HG02840 (cell line): Measurements from ENCODE around the gene GFM1.
"Not testable (repeated sequence)": the region's sequence is repeated elsewhere in the genome, so short reads cannot be mapped to it uniquely, and the experiment has no call there.

ENCODE experiments used
- ATAC-seq: cut with Tn5 transposase; IDR thresholded peaks from one replicate; pipeline ENCODE4 v1.9.1; 2021; ENCODE audit warnings: mild to moderate bottlenecking, moderate library complexity, moderate number of reproducible peaks; ENCODE audit not compliant: unreplicated experiment, low FRiP score

GFM1 gene

GRCh38 chr3:158672215-158673176 is 28.2 kb downstream of the GFM1 start, which contains the start of gene LXN:
LXN (minus strand) TSS chr3:158672648; CDS start chr3:158672478, 170 bp downstream.
- peak; percentile 99 for ATAC-seq

- no peak for ATAC-seq
Observed at GRCh38 chr3:158678687-158679086, 34.4 kb downstream of the GFM1 start.

- ATAC-seq = no peak
Observed at GRCh38 chr3:158679547-158680000, 35.2 kb downstream of the GFM1 start.

- no peak for ATAC-seq
Observed at GRCh38 chr3:158680861-158681260, 36.5 kb downstream of the GFM1 start.

GRCh38 chr3:158683230-158683962 is 39.1 kb downstream of the GFM1 start:
- no peak for ATAC-seq

- no peak for ATAC-seq
Observed at GRCh38 chr3:158685159-158685558, 40.8 kb downstream of the GFM1 start.

- not testable (repeated sequence) for ATAC-seq
Observed at GRCh38 chr3:158693866-158694456, 49.6 kb downstream of the GFM1 start.

- no peak for ATAC-seq
Observed at GRCh38 chr3:158696618-158697017, 52.3 kb downstream of the GFM1 start.

- ATAC-seq = no peak
Observed at GRCh38 chr3:158700559-158700958, 56.2 kb downstream of the GFM1 start.

- ATAC-seq = no peak
Observed at GRCh38 chr3:158701420-158702065, 57.2 kb downstream of the GFM1 start.

GRCh38 chr3:158702815-158703481 is 58.6 kb downstream of the GFM1 start:
- ATAC-seq = no peak

- ATAC-seq = no peak
Observed at GRCh38 chr3:158703566-158703965, 59.2 kb downstream of the GFM1 start.

- no peak for ATAC-seq
Observed at GRCh38 chr3:158709666-158710083, 65.3 kb downstream of the GFM1 start.

- no peak for ATAC-seq
Observed at GRCh38 chr3:158710601-158711000, 66.3 kb downstream of the GFM1 start.

GRCh38 chr3:158711886-158712285 is 67.6 kb downstream of the GFM1 start:
- no peak for ATAC-seq

- no peak for ATAC-seq
Observed at GRCh38 chr3:158712443-158712842, 68.1 kb downstream of the GFM1 start.

GRCh38 chr3:158713094-158713499 is 68.8 kb downstream of the GFM1 start:
- no peak for ATAC-seq

GRCh38 chr3:158717576-158717975 is 73.2 kb downstream of the GFM1 start:
- ATAC-seq = no peak

- no peak for ATAC-seq
Observed at GRCh38 chr3:158718490-158719170, 74.3 kb downstream of the GFM1 start.
